GM12878 (cell line): Measurements from ENCODE around the gene SLC2A8. TPM values are rescaled to one million over a fixed set of nuclear protein-coding genes. Genes with fewer than 3 reads are reported as not detected.

Source experiments
- ASH2L ChIP-seq: fragments of 300-600, 200-600 bp; sonication (generic); IDR thresholded peaks from 2 replicates; pipeline ENCODE4 v1.6.1; 2017; ENCODE audit warnings: low read depth, mild to moderate bottlenecking, borderline replicate concordance
- ATF7 ChIP-seq: fragments of 450-650 bp; IDR thresholded peaks from 2 replicates; pipeline ENCODE4 v1.6.1; 2016; ENCODE audit warnings: low read depth, mild to moderate bottlenecking
- BCL11A ChIP-seq: IDR thresholded peaks from 2 replicates; pipeline ENCODE4 v1.6.1; 2011; ENCODE audit warnings: low read depth, low read length
- BRCA1 ChIP-seq: IDR thresholded peaks from 2 replicates; pipeline ENCODE4 v1.6.1; 2011; ENCODE audit warnings: low read depth, low read length, improper control_type of control experiment
- CREB1 ChIP-seq: IDR thresholded peaks from 2 replicates; pipeline ENCODE4 v1.6.1; 2012; ENCODE audit warnings: low read depth, mild to moderate bottlenecking, inconsistent platforms
- FOXM1 ChIP-seq: IDR thresholded peaks from 2 replicates; pipeline ENCODE4 v1.6.1; 2012; ENCODE audit warnings: low read depth, mild to moderate bottlenecking, inconsistent platforms, low read length, moderate library complexity
- NFYB ChIP-seq: IDR thresholded peaks from 2 replicates; pipeline ENCODE4 v1.6.1; 2011; ENCODE audit warnings: low read depth, mild to moderate bottlenecking, low read length, improper control_type of control experiment, moderate library complexity; ENCODE audit not compliant: insufficient read depth
- POLR2AphosphoS2 ChIP-seq: IDR thresholded peaks from 2 replicates; pipeline ENCODE4 v1.6.1; 2011; ENCODE audit warnings: low read depth, mild to moderate bottlenecking, low read length, improper control_type of control experiment, moderate library complexity
- RAD51 ChIP-seq: fragments of 450-650 bp; IDR thresholded peaks from 2 replicates; pipeline ENCODE4 v1.6.1; 2016; ENCODE audit warnings: moderate library complexity, mild to moderate bottlenecking, inconsistent platforms
- YY1 ChIP-seq: IDR thresholded peaks from 2 replicates; pipeline ENCODE4 v1.6.1; 2011; ENCODE audit warnings: low read depth, mild to moderate bottlenecking, low read length
- polyA plus RNA-seq, 11 experiments: library from polyadenylated mRNA; depleted of rRNA in 4 of 11; unstranded in 6 of 11; stranded (reverse) in 5 of 11; fragments of >200 nt; fragmentation: Nextera tagmentation in 4 of 11; fragmentation: Illumina TruSeq in 1 of 11; extraction: Ambion mirVana in 4 of 11; extraction: Trizol in 1 of 11; gene quantifications; 1 replicate in 1 of 11; 2 replicates in 10 of 11; pipeline versions ENCODE4 v1.2.1 to v1.2.3, GENCODE V29; 2011 to 2016; ENCODE audit warnings: inconsistent platforms in 2 of 11, missing spikeins in 2 of 11, low read depth in 1 of 11
- total RNA-seq, 4 experiments: library from RNA; depleted of rRNA in 3 of 4; stranded (reverse); fragments of >200 nt in 3 of 4; fragmentation: Illumina TruSeq in 1 of 4; extraction: Trizol in 1 of 4; gene quantifications; 2 replicates each; pipeline versions ENCODE4 v1.2.1 to v1.2.3, GENCODE V29; 2013 to 2021
- TF ChIP-seq, protein P1 (sequence below): fragments of 450-650 bp; formaldehyde crosslinking; IDR thresholded peaks from 2 replicates; pipeline ENCODE4 v1.4.0; 2020; ENCODE audit warnings: mild to moderate bottlenecking, moderate library complexity
- TF ChIP-seq, protein P2 (sequence below): fragments of 450-650 bp; IDR thresholded peaks from 2 replicates; pipeline ENCODE4 v1.6.1; 2018; ENCODE audit warnings: borderline replicate concordance, mild to moderate bottlenecking; ENCODE audit not compliant: partially characterized antibody
- TF ChIP-seq, protein P3 (sequence below): fragments of 450-650 bp; IDR thresholded peaks from 2 replicates; pipeline ENCODE4 v1.6.1; 2017; ENCODE audit warnings: borderline replicate concordance
- TF ChIP-seq, protein P4 (sequence below): fragments of 450-650 bp; IDR thresholded peaks from 2 replicates; pipeline ENCODE4 v1.6.1; 2017; ENCODE audit warnings: mild to moderate bottlenecking, moderate library complexity

The SLC2A8 gene
- total and polyA plus RNA-seq, 10 of the 15 experiments (the other 5 are each of a cell fraction or from before 2014, with no cell fraction given): 0.31 to 22.7 (median 10.0) TPM

DNA sequence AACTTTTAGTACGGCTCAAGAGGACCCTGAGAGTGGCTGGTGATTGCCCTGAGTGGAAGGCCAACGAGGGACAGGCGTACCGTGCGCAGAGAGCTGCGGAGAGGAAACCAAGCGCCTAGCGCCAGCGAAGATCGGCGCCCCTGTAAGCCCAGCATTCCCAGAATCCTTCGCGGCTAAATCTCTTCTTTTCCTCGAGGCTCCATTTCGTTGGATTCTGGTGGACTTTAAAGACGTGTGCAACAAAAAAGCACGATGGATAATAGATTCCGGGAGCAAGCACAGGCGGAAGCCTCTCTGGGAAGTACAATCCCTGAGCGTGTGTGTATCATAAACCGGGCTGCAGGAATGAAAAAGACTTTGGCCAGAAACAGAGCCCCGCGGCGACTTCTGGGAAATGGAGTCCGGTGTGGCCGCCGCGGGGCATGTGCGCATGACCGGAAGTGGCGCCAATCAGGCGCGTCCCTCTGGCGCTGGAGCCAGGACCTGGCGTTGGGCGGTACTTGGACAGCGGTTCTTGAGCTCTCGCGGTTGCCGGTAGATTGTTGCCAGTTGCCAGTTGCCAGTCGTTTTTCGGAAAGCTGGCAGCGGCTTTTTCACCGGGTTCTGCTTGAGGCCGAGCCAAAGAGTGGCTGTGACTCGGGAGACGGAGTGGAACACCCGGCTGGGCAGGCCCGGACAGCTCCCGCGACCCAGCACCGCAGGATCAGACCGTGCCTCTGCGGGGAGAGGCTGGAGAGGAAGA is 27.1 kb downstream of the SLC2A8 start, which contains the start of gene ZNF79 (continued):
- TF ChIP-seq, protein P1, sequence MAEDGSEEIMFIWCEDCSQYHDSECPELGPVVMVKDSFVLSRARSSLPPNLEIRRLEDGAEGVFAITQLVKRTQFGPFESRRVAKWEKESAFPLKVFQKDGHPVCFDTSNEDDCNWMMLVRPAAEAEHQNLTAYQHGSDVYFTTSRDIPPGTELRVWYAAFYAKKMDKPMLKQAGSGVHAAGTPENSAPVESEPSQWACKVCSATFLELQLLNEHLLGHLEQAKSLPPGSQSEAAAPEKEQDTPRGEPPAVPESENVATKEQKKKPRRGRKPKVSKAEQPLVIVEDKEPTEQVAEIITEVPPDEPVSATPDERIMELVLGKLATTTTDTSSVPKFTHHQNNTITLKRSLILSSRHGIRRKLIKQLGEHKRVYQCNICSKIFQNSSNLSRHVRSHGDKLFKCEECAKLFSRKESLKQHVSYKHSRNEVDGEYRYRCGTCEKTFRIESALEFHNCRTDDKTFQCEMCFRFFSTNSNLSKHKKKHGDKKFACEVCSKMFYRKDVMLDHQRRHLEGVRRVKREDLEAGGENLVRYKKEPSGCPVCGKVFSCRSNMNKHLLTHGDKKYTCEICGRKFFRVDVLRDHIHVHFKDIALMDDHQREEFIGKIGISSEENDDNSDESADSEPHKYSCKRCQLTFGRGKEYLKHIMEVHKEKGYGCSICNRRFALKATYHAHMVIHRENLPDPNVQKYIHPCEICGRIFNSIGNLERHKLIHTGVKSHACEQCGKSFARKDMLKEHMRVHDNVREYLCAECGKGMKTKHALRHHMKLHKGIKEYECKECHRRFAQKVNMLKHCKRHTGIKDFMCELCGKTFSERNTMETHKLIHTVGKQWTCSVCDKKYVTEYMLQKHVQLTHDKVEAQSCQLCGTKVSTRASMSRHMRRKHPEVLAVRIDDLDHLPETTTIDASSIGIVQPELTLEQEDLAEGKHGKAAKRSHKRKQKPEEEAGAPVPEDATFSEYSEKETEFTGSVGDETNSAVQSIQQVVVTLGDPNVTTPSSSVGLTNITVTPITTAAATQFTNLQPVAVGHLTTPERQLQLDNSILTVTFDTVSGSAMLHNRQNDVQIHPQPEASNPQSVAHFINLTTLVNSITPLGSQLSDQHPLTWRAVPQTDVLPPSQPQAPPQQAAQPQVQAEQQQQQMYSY (CRISPR knock-in tag): no peak
- peak; percentile 65; the same call in 1 of the 2 replicates for TF ChIP-seq POLR2AphosphoS2
- no peak for TF ChIP-seq ATF7
- TF ChIP-seq, protein P2, sequence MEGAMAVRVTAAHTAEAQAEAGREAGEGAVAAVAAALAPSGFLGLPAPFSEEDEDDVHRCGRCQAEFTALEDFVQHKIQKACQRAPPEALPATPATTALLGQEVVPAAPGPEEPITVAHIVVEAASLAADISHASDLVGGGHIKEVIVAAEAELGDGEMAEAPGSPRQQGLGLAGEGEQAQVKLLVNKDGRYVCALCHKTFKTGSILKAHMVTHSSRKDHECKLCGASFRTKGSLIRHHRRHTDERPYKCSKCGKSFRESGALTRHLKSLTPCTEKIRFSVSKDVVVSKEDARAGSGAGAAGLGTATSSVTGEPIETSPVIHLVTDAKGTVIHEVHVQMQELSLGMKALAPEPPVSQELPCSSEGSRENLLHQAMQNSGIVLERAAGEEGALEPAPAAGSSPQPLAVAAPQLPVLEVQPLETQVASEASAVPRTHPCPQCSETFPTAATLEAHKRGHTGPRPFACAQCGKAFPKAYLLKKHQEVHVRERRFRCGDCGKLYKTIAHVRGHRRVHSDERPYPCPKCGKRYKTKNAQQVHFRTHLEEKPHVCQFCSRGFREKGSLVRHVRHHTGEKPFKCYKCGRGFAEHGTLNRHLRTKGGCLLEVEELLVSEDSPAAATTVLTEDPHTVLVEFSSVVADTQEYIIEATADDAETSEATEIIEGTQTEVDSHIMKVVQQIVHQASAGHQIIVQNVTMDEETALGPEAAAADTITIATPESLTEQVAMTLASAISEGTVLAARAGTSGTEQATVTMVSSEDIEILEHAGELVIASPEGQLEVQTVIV: no peak
- no peak for TF ChIP-seq NFYB
- TF ChIP-seq, protein P3, sequence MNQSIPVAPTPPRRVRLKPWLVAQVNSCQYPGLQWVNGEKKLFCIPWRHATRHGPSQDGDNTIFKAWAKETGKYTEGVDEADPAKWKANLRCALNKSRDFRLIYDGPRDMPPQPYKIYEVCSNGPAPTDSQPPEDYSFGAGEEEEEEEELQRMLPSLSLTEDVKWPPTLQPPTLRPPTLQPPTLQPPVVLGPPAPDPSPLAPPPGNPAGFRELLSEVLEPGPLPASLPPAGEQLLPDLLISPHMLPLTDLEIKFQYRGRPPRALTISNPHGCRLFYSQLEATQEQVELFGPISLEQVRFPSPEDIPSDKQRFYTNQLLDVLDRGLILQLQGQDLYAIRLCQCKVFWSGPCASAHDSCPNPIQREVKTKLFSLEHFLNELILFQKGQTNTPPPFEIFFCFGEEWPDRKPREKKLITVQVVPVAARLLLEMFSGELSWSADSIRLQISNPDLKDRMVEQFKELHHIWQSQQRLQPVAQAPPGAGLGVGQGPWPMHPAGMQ: no peak
- no peak for TF ChIP-seq BRCA1
- no peak; the same call in 1 of the 2 replicates for TF ChIP-seq FOXM1
- no peak for TF ChIP-seq RAD51
- peak; percentile 83 for TF ChIP-seq YY1
- TF ChIP-seq, protein P4, sequence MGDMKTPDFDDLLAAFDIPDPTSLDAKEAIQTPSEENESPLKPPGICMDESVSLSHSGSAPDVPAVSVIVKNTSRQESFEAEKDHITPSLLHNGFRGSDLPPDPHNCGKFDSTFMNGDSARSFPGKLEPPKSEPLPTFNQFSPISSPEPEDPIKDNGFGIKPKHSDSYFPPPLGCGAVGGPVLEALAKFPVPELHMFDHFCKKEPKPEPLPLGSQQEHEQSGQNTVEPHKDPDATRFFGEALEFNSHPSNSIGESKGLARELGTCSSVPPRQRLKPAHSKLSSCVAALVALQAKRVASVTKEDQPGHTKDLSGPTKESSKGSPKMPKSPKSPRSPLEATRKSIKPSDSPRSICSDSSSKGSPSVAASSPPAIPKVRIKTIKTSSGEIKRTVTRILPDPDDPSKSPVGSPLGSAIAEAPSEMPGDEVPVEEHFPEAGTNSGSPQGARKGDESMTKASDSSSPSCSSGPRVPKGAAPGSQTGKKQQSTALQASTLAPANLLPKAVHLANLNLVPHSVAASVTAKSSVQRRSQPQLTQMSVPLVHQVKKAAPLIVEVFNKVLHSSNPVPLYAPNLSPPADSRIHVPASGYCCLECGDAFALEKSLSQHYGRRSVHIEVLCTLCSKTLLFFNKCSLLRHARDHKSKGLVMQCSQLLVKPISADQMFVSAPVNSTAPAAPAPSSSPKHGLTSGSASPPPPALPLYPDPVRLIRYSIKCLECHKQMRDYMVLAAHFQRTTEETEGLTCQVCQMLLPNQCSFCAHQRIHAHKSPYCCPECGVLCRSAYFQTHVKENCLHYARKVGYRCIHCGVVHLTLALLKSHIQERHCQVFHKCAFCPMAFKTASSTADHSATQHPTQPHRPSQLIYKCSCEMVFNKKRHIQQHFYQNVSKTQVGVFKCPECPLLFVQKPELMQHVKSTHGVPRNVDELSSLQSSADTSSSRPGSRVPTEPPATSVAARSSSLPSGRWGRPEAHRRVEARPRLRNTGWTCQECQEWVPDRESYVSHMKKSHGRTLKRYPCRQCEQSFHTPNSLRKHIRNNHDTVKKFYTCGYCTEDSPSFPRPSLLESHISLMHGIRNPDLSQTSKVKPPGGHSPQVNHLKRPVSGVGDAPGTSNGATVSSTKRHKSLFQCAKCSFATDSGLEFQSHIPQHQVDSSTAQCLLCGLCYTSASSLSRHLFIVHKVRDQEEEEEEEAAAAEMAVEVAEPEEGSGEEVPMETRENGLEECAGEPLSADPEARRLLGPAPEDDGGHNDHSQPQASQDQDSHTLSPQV: no peak
- peak; percentile 98 for TF ChIP-seq CREB1
- TF ChIP-seq ASH2L: no peak
- TF ChIP-seq BCL11A: no peak
